ENCODE measurements around the gene ZNF652. TPM values are rescaled to one million over a fixed set of nuclear protein-coding genes. Genes with fewer than 3 reads are reported as not detected.
"Not testable (repeated sequence)": the region's sequence is repeated elsewhere in the genome, so short reads cannot be mapped to it uniquely, and the experiment has no call there.

Gene ZNF652
- total RNA-seq, 1 donor from 2014 or later: 26.6 TPM

DNA sequence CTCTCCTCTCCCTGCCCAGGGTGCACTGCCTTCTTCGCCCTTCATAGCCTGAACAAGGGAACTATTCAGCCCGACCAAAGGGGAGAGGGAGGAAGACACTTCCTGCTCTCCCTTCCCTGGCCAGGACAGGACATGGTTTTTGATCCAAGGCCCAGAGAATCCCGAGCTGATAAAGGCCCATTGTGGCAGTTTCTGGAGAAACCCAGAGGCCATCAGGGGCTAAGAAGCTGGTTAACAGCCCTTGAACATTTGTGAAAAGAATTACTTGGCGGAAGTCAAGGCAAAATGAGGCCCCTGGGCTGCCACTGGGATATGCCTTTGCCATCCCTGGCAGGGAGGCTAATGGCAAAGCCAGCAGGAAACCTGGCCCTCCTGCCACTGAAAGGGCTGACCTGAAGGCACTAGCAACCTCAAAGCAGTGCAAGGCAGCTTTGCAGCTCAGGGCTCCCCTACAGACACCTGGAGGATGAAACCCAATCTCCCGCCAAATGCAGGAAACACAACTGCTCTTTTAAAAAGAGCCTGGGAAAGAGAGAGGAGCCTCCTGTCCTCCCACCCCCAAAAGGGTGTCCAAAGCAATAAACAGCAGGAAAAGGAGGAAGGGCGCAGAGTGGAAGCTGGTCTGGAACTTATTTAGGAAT is 40.0 kb upstream of the ZNF652 start:
- no peak overlapping the region for H3K4me3 ChIP-seq (ENCODE audit: low read length in 3 of 3)
- no peak overlapping the region for H3K9ac ChIP-seq (ENCODE audit: low read depth in 1 of 3, low read length in 3 of 3)
- no peaks in the 10 kb centered on the region for H3K4me1 ChIP-seq (ENCODE audit: control insufficient read depth in 3 of 3, insufficient read depth in 3 of 3, low read length in 3 of 3)
- no peaks in the 10 kb centered on the region for H3K9me3 ChIP-seq (ENCODE audit: control insufficient read depth in 3 of 3, low read length in 3 of 3)
- H3K27ac ChIP-seq (ENCODE audit: low read depth, low read length): no peak overlapping the region
- peaks cover 35 to 43% (median 42%) of the 10 kb centered on the region in 3 donors for H3K36me3 ChIP-seq (ENCODE audit: control insufficient read depth in 3 of 3, insufficient read depth in 3 of 3, low read length in 3 of 3)
- no peaks in the 10 kb centered on the region for H3K27me3 ChIP-seq (ENCODE audit: control insufficient read depth in 3 of 3, insufficient read depth in 3 of 3, low read length in 3 of 3)

DNA sequence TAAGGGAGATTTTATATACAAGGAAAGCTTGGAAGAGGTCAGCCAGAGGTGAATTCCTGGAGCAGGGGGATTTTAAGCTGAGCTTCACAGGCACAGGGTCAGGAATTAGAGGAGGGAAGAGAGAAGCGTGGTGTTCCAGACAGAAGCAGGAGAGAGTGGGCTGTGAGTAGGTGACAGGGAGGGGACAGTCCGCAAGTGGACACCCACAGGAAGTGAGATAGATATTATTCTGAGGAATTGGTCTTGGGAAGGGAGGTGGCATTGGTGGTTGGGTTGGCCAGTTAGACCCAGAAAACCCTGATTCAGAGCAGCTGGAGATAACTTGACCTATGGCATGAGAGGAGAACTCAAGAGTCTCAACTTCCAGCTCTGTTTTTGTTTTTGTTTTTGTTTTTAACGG is 37.9 kb upstream of the ZNF652 start:
- Histone ChIP-seq H3K9me3 (ENCODE audit: control insufficient read depth in 3 of 3, low read length in 3 of 3) (no peaks in the 10 kb centered on the region), H3K27ac (ENCODE audit: low read depth, low read length) (no peak overlapping the region), H3K4me1 (ENCODE audit: control insufficient read depth in 3 of 3, insufficient read depth in 3 of 3, low read length in 3 of 3) (no peaks in the 10 kb centered on the region), H3K9ac (ENCODE audit: low read depth in 1 of 3, low read length in 3 of 3) (peak overlapping the region in 1 of 3 donors; percentile 25), H3K36me3 (ENCODE audit: control insufficient read depth in 3 of 3, insufficient read depth in 3 of 3, low read length in 3 of 3) (peaks cover 16 to 24% (median 21%) of the 10 kb centered on the region in 3 donors), H3K4me3 (ENCODE audit: low read length in 3 of 3) (no peak overlapping the region), H3K27me3 (ENCODE audit: control insufficient read depth in 3 of 3, insufficient read depth in 3 of 3, low read length in 3 of 3) (no peaks in the 10 kb centered on the region)

DNA sequence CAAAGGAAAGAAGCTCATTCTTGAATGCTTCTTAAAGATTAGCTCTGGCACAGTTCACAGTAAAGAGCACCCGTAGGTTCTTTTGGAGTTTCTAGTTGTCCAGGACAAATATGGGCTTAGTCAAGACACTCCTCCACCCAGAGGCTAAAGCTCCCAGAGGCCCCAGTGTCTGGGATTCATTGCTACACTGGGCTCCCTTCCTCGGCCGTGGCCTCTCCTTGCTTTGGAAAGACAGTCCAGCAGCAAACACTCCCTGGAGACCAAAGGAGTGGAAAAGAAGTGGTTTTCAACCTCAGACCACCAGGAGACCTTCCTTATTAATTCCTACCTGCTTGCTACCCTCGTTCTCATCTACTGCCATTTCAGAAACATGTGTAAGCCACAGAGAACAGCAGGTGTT is 35.5 kb upstream of the ZNF652 start:
- no peaks in the 10 kb centered on the region for H3K9me3 ChIP-seq (ENCODE audit: control insufficient read depth in 3 of 3, low read length in 3 of 3)

DNA sequence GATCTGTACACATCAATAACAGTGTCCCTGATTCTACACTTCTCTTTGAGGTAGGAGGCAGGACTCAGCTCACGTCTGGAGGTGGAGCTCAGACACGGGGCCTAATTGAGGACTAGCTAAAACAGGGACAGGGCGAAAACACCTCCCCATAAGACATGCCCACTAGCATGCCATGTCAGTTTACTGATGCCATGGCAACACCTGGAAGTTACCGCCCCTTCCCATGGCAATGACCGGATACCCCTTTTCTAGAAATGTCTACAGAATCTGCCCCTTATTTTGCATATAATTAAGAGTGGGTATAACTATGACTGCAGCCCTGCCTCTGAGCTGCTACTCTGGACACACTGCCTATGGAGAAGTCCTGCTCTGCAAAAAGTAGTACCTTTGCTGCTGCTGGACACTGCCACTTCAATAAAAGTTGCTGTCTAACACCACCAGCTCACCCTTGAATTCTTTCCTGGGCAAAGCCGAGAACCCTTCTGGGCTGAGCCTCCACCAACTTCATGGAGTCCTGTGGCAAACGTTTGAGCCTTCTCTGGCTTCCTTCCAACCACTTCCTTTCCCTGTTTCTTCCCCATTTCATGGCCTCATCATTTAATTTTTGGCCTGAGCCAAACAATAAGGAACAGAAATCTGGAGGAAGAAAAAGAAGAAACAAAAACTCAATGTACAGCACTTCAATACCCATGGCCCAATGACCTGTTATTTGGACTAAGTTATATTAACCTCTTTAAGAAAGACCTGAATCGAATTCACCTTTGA is 31.6 kb upstream of the ZNF652 start:
- Histone ChIP-seq H3K9me3 (ENCODE audit: control insufficient read depth in 3 of 3, low read length in 3 of 3) (no peaks in the 10 kb centered on the region), H3K4me1 (ENCODE audit: control insufficient read depth in 3 of 3, insufficient read depth in 3 of 3, low read length in 3 of 3) (peaks cover 4 to 11% (median 8%) of the 10 kb centered on the region in 3 donors), H3K27me3 (ENCODE audit: control insufficient read depth in 3 of 3, insufficient read depth in 3 of 3, low read length in 3 of 3) (no peaks in the 10 kb centered on the region), H3K9ac (ENCODE audit: low read depth in 1 of 3, low read length in 3 of 3) (no peak overlapping the region), H3K4me3 (ENCODE audit: low read length in 3 of 3) (no peak overlapping the region), H3K36me3 (ENCODE audit: control insufficient read depth in 3 of 3, insufficient read depth in 3 of 3, low read length in 3 of 3) (no peaks in the 10 kb centered on the region), H3K27ac (ENCODE audit: low read depth, low read length) (no peak overlapping the region)

More for the DNA sequence above, 35.5 kb upstream of the ZNF652 start:
- no peak overlapping the region for H3K4me3 ChIP-seq (ENCODE audit: low read length in 3 of 3)
- no peak overlapping the region for H3K9ac ChIP-seq (ENCODE audit: low read depth in 1 of 3, low read length in 3 of 3)
- H3K27me3 ChIP-seq (ENCODE audit: control insufficient read depth in 3 of 3, insufficient read depth in 3 of 3, low read length in 3 of 3): no peaks in the 10 kb centered on the region
- peaks cover 0 to 4% (median under 1%) of the 10 kb centered on the region in 3 donors for H3K36me3 ChIP-seq (ENCODE audit: control insufficient read depth in 3 of 3, insufficient read depth in 3 of 3, low read length in 3 of 3)
- H3K4me1 ChIP-seq (ENCODE audit: control insufficient read depth in 3 of 3, insufficient read depth in 3 of 3, low read length in 3 of 3): peaks cover 2 to 4% (median 4%) of the 10 kb centered on the region in 3 donors
- no peak overlapping the region for H3K27ac ChIP-seq (ENCODE audit: low read depth, low read length)

DNA sequence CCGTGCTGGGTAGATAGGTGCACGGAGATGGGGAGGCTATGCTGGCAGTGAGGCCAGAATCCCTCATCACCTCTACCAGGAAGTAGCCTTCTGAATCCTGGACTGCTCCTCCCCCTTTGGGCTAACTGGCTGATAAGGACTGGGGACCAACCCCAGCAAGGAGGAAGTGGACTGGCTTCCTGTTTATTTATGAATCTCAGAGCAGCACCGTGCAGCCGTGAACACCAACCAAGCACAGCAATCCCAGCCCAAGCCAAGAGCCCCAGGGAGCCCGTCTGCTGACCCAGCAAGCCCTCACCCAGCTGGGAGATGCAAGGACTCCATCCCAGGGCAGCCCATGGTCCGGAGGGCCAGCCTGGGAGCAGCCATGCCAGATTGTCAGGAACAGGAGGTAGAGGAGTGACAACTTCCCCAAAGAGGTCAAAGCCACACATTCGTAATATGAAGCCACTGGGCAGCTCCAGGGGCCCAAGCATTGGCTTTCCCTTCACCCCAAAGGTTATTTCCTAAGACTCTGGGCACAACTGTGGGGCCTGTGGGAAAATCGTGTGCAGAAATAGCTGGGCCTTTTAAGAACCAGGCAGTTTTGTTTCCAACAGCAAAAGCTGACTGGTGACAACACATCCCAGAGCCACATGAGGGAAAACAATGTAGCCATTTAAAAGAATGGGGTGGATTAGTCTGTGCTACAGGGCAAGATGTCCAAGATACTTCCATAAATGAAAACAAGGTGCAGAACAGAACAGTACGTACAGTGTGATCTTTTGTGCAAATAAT is 28.7 kb upstream of the ZNF652 start:
- peaks cover 4 to 11% (median 8%) of the 10 kb centered on the region in 3 donors for H3K4me1 ChIP-seq (ENCODE audit: control insufficient read depth in 3 of 3, insufficient read depth in 3 of 3, low read length in 3 of 3)
- no peaks in the 10 kb centered on the region for H3K36me3 ChIP-seq (ENCODE audit: control insufficient read depth in 3 of 3, insufficient read depth in 3 of 3, low read length in 3 of 3)
- no peaks in the 10 kb centered on the region for H3K9me3 ChIP-seq (ENCODE audit: control insufficient read depth in 3 of 3, low read length in 3 of 3)
- H3K4me3 ChIP-seq (ENCODE audit: low read length in 3 of 3): peak overlapping the region in 1 of 3 donors; percentile 34
- no peaks in the 10 kb centered on the region for H3K27me3 ChIP-seq (ENCODE audit: control insufficient read depth in 3 of 3, insufficient read depth in 3 of 3, low read length in 3 of 3)
- H3K9ac ChIP-seq (ENCODE audit: low read depth in 1 of 3, low read length in 3 of 3): peak overlapping the region in 1 of 3 donors; percentile 8
- no peak overlapping the region for H3K27ac ChIP-seq (ENCODE audit: low read depth, low read length)

DNA sequence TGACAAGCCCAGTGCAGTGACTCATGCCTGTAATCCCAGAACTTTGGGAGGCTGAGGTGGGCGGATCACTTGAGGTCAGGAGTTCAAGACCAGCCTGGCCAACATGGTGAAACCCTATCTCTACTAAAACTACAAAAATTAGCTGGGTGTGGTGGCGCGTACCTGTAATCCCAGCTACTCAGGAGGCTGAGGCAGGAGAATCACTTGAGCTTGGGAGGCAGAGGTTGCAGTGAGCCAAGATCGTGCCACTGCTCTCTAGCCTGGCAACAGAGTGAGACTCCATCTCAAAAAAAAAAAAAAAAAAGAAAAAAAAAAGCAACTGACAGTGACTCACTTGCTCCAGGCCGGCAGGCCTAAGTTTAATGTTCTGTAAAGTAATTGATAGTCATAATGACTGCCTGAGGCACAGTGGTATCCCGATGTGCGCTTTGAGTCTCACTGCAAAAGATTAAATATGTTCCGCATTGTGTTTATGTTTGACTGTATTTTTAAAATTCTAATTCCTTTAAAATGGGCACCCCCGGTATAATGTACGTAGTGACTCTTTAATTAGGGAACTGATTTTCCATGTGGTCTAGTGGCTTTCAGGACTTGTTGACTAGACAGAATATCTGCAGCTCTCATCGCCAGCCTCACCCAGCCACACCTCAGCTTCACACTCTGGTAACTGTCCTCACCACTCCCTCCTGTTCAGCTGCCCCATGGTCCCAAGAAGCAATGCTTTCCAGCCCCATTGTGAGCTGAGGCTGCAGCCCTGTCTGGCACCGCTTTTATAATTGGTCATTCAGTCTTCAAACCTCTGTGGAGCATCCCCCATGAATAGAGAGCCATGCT is 27.7 kb upstream of the ZNF652 start:
- H3K36me3 ChIP-seq (ENCODE audit: control insufficient read depth in 3 of 3, insufficient read depth in 3 of 3, low read length in 3 of 3); H3K9me3 ChIP-seq (ENCODE audit: control insufficient read depth in 3 of 3, low read length in 3 of 3); H3K9ac ChIP-seq (ENCODE audit: low read depth in 1 of 3, low read length in 3 of 3); H3K4me1 ChIP-seq (ENCODE audit: control insufficient read depth in 3 of 3, insufficient read depth in 3 of 3, low read length in 3 of 3); H3K4me3 ChIP-seq (ENCODE audit: low read length in 3 of 3); H3K27me3 ChIP-seq (ENCODE audit: control insufficient read depth in 3 of 3, insufficient read depth in 3 of 3, low read length in 3 of 3); H3K27ac ChIP-seq (ENCODE audit: low read depth, low read length): not testable (repeated sequence)

DNA sequence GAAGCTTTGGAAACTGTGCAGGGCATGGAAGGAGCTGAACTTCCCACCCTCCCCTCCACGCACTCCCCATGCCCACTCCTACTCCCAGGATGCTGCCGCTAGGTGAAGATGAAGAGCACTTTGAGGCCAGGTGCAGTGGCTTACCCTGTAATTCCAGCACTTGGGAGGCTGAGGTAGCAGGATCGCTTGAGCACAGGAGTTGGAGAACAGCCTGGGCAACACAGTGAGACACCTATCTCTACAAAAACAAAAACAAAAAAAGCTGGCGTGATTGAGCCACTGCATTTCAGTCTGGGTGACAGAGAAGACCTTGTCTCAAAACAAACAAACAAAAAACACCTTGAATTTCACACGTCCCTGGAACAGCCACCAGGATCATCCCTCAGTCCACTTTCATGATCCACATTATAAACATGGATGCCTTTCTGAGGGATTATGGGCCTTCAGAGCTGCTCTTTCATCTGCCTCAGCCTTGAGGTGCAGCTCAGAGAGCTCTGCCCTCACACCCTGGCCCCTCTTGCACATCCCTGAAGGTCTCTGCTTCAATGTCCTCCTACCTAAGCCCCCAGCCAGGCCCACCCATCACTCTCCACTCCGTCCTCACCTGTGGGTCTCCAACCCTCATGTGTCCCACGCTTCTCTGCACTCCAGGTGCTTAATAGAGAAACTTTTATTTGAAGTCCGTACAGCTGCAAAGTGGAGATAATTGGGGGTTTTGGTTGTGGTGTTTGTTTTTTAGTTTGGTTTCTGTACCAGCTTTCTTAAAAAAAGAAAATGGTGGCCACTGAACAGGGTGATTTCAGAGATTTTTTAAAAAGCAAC is 26.9 kb upstream of the ZNF652 start:
- Histone ChIP-seq H3K4me3 (ENCODE audit: low read length in 3 of 3) (no peak overlapping the region), H3K27ac (ENCODE audit: low read depth, low read length) (no peak overlapping the region), H3K9me3 (ENCODE audit: control insufficient read depth in 3 of 3, low read length in 3 of 3) (no peaks in the 10 kb centered on the region), H3K27me3 (ENCODE audit: control insufficient read depth in 3 of 3, insufficient read depth in 3 of 3, low read length in 3 of 3) (peaks cover 0 to 3% (median 0%) of the 10 kb centered on the region in 3 donors), H3K4me1 (ENCODE audit: control insufficient read depth in 3 of 3, insufficient read depth in 3 of 3, low read length in 3 of 3) (peaks cover 0 to 9% (median 4%) of the 10 kb centered on the region in 3 donors), H3K9ac (ENCODE audit: low read depth in 1 of 3, low read length in 3 of 3) (no peak overlapping the region), H3K36me3 (ENCODE audit: control insufficient read depth in 3 of 3, insufficient read depth in 3 of 3, low read length in 3 of 3) (no peaks in the 10 kb centered on the region)

DNA sequence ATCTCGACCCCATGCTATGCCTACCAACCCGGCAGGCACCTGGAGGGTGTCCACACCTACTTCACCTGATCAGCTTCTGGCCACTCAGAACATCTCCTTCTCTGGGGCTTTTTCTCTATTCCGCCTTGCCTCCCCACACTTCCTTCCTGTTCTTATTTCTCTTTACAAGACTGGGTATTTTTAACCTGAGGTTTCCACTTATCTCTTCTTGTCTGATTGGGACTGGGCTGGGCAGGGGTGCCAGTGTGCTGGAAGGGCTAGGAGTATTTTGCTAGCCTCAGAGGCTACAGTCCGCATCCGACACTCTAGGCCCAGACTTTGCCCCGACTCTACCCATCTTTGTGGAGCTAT is 26.2 kb upstream of the ZNF652 start:
- Histone ChIP-seq H3K27ac (ENCODE audit: low read depth, low read length) (no peak overlapping the region), H3K36me3 (ENCODE audit: control insufficient read depth in 3 of 3, insufficient read depth in 3 of 3, low read length in 3 of 3) (no peaks in the 10 kb centered on the region), H3K9me3 (ENCODE audit: control insufficient read depth in 3 of 3, low read length in 3 of 3) (no peaks in the 10 kb centered on the region), H3K4me1 (ENCODE audit: control insufficient read depth in 3 of 3, insufficient read depth in 3 of 3, low read length in 3 of 3) (peaks cover 0 to 9% (median 4%) of the 10 kb centered on the region in 3 donors), H3K9ac (ENCODE audit: low read depth in 1 of 3, low read length in 3 of 3) (no peak overlapping the region), H3K27me3 (ENCODE audit: control insufficient read depth in 3 of 3, insufficient read depth in 3 of 3, low read length in 3 of 3) (peaks cover 0 to 3% (median under 1%) of the 10 kb centered on the region in 3 donors), H3K4me3 (ENCODE audit: low read length in 3 of 3) (no peak overlapping the region)

All from skeletal muscle tissue (tissue), 4 donors.